ENCODE results near the gene FAM20C.

The FAM20C gene

GRCh38 chr7:187227-187927 is 5.0 kb upstream of the FAM20C start:
- ChIA-PET POLR2A (no interaction called here), CTCF (no interaction called here)
- TF ChIP-seq PRDM2 (tag by site-specific recombination; IDR thresholded peaks at IDR 0.05; ENCODE audit: borderline replicate concordance) (no peak), SCRT2 (tag by site-specific recombination; IDR thresholded peaks at IDR 0.05) (no peak), ZNF202 (tag by site-specific recombination; IDR thresholded peaks at IDR 0.05; ENCODE audit: borderline replicate concordance) (no peak), ZNF692 (tag by site-specific recombination; IDR thresholded peaks at IDR 0.05) (no peak), PRDM4 (tag by site-specific recombination; IDR thresholded peaks at IDR 0.05) (no peak), ZNF174 (tag by site-specific recombination; IDR thresholded peaks at IDR 0.05) (no peak), ZNF416 (tag by site-specific recombination; IDR thresholded peaks at IDR 0.05) (no peak), ZNF175 (tag by site-specific recombination; IDR thresholded peaks at IDR 0.05) (no peak), ZNF843 (tag by site-specific recombination; IDR thresholded peaks at IDR 0.05) (no peak), ZNF624 (tag by site-specific recombination; IDR thresholded peaks at IDR 0.05) (no peak), ZNF426 (tag by site-specific recombination; IDR thresholded peaks at IDR 0.05) (no peak), ZBTB26 (tag by site-specific recombination; optimal IDR thresholded peaks at IDR 0.05) (no peak), GLI2 (tag by site-specific recombination; IDR thresholded peaks at IDR 0.05; ENCODE audit: borderline replicate concordance, low read depth) (no peak), PBX3 (CRISPR knock-in tag; IDR thresholded peaks at IDR 0.05) (no peak), ZNF473 (tag by site-specific recombination; IDR thresholded peaks at IDR 0.05) (no peak), ZNF366 (tag by site-specific recombination; conservative IDR thresholded peaks at IDR 0.05) (no peak)
- Histone ChIP-seq H3K27ac (ENCODE audit: extremely low read depth, low read depth, low read length) (no peak overlapping the region), H3K4me3 (ENCODE audit: low read depth, low read length) (no peak overlapping the region), H3K36me3 (ENCODE audit: control insufficient read depth in 2 of 2, insufficient read depth in 1 of 2, low read length in 2 of 2) (peaks cover 0 to 4% of the 10 kb centered on the region in 2 experiments; a peak in 1 of 3 replicates), H3K9me3 (ENCODE audit: control insufficient read depth, insufficient read depth, low read depth, low read length) (no peaks in the 10 kb centered on the region), H3K4me1 (ENCODE audit: control insufficient read depth, insufficient read depth, low read length) (peaks cover 4% of the 10 kb centered on the region; the same call in 1 of the 2 replicates)
